Stimulated activated CD4-positive, alpha-beta T cell treated with anti-CD3 and anti-CD28 coated beads, Interleukin-2, amount 100 ng/mL, for 4 hours (primary cell): ENCODE measurements around the gene AUH.
"Not testable (repeated sequence)": the region's sequence is repeated elsewhere in the genome, so short reads cannot be mapped to it uniquely, and the experiment has no call there.

Experiments
- DNase-seq: peaks from one replicate; pipeline ENCODE4 v3.0.0-alpha.2; 2020; ENCODE audit warnings: low read depth

Gene AUH, protein sequence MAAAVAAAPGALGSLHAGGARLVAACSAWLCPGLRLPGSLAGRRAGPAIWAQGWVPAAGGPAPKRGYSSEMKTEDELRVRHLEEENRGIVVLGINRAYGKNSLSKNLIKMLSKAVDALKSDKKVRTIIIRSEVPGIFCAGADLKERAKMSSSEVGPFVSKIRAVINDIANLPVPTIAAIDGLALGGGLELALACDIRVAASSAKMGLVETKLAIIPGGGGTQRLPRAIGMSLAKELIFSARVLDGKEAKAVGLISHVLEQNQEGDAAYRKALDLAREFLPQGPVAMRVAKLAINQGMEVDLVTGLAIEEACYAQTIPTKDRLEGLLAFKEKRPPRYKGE

DNA sequence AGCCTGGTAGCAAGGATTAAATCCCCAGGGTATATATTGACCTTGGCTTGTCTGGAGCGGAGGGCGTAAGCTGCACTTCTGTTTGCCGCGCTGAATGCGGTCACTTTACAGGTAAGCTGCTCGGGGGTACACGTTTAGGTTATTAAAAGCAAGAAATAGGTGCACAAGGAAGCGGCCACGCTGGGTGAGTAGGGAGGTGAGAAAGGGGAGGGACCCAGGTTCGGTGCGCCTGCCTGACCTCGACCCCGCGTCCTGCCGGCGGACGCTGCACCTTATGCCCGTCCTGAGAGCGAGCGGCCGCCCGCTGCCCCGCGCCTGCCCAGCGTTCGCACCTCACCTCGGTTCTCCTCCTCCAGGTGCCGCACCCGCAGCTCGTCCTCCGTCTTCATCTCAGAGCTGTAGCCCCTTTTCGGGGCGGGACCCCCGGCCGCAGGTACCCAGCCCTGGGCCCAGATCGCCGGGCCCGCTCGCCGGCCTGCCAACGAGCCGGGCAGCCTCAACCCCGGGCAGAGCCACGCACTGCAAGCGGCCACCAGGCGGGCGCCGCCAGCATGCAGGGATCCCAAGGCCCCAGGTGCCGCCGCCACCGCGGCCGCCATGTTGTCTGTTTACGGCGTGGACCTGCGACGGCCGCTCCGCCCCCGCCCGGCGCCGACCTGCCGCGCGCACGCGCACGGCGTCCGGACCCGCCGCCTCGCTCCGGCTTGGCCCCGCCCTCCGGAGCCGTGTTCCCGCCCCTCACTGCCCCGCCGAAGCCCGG is at the start of gene AUH:
TSS of gene AUH (minus strand) at position 628 of the 760 bp plus-strand sequence. CDS start at position 599, 29 bp downstream.
- peak; percentile 76 for DNase-seq

DNA sequence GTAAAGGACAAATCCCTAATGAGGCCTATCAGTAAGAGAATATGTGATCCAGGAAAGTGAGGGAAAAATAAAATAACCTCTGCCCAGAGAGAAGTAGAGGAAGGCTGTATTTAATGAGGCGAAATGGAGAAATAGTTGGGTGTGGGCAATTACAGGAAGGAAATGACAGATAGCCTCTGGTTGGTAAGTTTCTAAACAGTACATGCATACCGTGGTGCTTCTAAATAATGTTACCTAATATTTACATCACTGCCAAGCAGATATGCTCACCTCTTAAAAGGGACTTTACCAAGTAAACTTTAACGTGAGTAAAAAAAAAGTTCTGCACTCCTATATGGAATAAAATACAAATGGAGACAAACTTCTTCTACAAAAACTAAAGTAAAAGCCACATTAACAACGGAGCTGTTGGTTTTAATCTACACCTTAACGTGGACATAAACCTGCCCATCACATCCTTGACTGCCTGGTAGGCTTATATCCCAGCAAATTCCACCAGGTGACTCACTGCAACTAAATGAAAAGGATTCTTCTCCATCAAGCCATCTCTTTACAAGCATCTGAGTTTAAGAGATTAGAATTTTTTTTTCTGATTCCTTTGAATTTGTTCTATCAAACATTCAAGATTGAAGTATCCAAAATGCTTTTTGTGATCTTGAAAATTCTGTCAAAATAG is 49.5 kb upstream of the AUH start:
- DNase-seq: no peak

DNA sequence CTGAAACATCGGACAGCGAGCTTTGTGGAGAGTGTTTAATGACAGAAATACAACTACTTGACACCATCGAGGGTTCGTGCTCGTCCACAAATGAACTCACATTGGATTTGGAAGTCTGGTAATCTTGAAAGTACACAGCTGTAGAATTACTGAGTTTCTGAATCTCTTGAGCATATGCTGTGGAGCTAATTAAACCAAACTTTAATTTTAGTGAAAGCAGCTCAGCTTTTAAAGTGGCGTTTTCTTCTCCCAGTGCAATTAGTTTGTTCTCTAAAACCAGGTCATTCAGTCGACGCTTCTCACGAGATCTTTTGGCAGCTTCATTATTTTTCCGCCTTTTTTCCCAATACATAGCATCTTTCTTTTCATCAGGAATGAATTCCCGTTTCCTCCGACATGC is 48.4 kb upstream of the AUH start:
- no peak for DNase-seq

DNA sequence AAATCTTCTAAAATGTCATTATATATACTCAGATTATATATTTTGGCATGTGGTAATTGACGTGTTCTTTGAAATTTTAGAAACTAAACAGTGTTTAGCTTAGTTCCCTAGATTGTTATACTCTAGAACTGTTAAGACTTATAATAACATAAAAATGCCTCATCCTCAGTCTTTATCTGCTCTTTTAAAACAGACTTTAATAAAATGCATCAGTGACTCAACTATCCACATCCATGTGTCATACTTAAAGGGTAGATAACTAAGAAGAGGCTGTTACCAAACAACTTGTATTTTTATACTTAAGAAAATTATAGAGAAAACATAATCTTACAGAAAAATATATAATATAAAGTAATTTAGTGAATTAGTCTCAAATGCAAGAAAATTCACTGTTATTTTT is 46.8 kb upstream of the AUH start:
- no peak for DNase-seq

DNA sequence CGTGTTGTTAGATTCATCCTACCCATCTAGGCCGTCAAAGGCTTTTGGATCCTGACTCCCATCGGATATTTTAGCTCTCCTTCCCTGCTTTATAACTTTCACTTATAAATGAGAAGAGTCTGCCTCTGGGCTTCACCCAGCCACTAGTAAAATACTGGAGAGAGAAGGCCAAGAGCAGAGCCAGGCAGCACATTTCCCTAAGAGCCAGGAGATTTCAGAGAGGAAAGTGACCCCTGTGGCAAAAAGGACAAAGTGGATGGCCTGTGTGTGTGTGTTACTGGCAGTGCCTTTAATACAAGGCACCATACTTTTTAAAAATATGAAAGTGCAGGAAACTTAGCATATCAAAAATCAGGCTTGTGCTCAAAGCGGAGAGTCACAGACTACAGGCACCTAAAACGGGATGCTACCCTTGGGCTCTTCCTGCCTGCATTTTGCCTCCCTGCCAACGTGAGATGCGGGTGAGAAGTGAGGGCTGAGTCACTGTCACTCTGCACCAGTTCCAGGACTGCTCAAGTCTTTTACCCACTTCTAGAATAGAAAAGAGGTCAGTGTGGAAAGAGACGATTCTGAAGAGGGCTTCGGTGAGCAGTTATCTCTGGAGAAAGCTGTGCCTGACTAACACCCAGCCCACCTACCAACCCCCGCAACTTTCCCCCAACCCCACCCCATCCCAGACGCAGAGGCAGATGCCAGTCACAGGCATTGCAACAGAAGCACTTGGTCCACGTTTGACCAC is 46.0 kb upstream of the AUH start:
- DNase-seq: no peak

DNA sequence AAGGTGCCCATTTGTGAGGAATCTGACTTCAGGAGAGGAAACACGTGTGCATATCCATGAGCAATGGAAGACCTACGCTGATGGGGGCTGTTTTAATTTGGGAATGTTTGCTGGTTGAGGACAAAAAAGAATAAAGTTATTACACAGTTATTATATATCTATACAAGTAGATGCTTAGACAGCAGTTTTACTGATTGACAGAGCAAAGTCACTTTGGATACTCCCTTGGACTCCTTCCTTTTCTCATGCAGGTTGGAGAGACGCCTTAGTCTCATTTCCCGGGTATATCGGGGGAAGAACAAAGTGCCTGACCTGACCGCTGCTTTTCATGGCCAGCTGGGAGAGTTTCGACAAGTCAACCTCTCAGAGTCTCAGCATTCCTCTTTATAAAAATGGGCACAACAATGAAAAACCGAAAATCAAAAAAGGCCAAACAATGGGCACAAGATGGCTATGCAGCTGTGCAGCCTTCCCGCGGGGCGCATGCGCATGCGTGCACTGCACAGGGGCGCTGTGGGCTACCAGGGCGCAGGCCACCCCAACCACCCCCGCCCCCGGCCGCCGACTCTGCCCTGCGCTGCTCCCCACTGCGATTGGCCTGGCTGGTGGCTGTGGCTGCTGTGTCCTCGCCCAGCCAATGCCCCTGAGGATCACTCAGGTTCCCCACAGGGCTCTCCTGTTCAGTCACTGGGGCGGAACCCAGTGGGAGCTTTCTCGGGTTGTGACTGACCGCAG is 43.8 kb upstream of the AUH start:
- no peak for DNase-seq

DNA sequence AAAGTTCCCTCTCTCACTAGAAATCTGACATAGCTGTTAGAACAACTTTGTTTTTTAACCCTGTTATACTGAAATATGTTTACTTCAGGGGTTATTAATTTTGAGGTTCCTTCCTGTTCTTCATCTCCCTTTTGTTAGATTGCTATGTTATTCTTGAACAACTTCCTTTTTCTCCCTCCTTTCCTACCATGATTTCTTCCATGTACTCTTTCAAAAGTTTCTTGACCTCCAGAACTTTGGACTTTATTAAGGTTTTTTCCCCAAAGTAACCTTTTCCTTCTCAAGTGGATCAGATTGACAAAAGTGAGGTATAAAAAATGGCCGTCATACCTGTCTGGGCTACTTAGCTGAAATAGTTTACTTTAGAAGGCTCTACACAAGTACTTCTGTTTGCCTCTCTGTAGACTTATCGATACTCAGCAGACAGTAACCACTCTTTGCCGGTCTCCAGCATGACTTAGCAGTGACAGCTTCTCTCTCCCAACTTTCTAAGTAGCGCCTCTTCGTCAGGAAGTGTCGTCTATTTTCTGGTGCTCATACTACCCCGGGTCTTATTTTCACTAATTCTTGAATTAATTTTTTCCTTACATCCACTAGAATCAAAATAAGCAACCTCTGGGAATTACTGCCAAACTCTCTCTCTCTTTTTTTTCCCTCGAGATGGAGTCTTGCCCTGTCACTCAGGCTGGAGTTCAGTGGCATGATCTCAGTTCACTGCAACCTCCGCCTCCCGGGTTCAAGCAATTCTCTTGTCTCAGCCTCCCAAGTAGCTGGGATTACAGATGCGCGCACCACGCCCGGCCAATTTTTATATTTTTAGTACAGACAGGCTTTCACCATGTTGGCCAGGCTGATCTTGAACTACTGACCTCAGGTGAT is 42.2 kb upstream of the AUH start:
- DNase-seq: no peak

DNA sequence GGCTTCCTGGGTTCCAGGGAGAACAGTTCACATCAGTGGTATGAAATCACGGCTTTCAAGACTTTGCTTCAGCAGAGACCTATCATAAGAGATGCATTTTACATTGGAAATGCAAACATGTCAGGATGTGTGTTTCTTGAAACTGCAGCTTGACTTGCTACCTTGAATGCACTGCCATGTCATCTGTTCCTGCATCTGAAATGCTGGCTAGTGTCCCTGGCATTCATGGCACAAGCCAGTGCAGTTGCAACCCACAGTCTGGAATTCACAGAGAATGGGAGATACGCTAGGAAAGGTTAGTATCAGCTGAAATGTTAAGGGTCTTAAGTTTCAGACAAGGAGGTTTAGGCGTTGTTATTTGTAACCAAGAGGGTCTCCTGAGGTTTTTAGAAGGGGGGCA is 37.2 kb upstream of the AUH start:
- no peak for DNase-seq

DNA sequence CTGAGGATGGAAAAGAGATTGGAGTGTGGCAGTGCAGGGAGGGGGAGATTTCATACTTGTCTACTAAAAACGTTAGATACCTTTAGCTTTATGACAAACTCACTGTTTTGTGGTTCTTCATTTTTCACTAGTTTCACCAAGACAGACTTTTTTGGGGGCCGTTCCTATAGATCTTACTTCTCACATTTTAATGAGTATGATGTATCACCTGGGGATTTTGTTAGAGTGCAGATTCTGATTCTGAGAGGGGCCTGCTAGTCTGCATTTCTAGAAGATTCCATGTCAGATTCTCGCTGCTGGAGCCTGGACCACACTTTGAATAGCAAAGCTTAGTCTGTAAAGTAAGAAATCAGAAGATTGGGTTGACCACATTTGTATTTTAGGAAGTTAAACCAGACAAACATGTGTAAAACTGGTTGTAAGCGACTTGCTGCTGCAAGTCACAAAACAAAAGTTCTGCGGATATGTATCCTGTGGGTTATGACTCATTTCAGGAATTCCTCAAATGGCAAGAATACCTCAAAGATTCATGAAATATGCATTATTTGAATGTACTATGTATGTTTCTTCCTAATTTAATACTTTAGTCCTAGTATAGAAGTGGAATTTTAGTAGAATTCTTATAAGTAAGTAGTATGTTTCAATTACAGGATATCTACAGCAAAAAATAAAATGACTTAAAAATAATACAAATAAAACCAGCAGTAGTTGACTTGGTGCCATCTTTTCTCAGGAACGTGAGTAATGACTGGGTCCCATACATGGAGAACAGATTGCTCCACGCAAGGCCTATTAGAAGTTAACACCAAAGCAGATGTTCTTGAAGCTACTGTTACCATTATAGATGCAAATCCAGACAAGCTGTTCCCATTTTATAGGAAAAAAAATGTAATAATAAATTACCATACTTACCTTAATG is 34.1 kb upstream of the AUH start:
- DNase-seq: no peak

DNA sequence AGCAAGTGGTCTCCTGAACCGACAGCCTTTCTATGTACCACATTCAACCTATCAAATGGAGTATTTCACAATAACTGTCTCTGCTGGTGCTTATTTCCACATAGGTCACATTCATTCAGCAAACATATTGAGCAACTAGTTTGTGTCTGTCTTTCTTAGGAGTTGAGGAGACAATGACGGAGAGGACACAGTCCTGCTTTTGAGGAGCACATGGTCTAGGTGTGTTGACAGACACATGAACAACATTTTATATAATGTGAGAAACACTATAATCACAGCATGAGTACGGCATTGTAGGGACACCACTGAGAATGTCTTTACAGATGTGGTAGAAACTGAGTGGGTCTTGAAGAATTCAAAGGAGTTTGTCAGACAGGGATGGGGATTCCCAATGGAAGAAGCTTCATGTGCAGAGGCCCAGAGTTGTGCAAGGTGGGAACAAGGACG is 33.4 kb upstream of the AUH start:
- DNase-seq: no peak

DNA sequence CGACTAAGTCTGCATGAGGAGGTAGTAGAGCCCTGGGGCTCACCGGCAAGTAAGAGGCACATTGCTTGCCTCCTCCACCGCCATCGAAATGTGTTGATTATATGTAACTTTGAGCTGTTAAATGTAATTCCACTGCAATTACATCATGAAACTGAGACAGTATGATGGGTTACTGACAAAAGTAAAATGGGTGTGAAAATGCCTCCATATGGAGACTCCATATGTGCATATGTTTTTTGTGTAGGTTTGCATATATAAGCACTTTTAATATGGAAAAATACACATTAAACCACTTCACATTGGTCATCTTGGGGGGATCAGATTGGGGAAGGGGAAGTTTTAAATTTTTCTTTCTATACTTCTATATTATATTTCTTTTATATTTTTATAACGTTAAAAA is 32.1 kb upstream of the AUH start:
- DNase-seq: no peak

DNA sequence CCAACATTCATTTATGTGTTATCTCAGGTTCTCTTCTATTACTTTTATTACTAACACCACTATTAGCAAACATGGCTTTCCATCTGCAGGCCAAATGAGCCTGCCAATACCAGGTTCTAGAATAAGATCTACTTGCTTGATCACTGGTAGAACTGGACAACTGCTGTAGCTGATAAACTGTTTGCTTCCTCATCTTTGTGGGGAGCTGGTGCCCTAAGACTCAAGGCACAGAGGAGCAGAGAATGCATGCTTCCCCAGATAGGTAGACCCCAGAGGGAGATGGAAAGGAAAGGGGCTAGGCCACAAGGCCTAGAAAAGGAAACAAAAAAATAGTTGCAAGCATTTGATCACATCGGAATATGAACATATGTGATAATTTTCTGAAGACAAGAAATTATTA is 30.7 kb upstream of the AUH start:
- no peak for DNase-seq

DNA sequence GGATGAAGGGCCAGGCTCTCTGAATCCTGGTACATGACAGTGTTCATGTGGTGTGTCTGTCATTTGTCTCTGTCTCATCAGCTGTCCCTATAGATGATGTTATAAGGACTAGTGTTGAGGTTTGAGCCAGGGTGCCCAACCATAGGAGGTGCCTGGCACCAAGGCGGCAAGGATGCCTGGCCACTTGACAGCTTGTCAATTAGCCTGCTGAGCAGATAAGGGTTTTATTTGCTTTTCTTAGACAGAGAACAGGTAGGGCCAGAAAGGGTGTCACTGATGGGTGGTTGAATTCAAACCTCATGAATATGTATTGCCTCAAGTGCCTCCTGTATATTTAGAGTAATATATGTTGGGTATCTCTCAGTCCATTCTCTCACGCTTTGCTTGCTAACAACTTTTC is 30.1 kb upstream of the AUH start:
- no peak for DNase-seq

DNA sequence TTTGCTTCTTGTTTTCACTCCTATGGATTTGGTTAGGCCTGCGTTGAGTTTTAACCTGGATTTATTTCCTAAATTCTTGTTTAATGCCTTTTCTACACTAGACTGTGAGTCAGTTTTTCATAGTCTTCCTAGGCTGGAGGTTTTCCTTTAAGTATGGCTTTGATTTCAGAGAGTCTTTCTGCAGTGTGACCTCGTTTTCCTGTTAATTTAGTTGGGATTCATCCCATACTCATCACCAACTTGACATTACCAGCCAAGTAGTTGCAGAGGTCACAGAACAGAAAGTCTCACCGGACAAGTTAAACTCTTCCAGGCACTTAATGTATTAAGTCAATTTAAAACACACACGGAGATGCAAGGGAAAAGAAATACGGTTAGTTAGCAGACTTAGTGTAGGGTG is 29.7 kb upstream of the AUH start:
- DNase-seq: no peak

DNA sequence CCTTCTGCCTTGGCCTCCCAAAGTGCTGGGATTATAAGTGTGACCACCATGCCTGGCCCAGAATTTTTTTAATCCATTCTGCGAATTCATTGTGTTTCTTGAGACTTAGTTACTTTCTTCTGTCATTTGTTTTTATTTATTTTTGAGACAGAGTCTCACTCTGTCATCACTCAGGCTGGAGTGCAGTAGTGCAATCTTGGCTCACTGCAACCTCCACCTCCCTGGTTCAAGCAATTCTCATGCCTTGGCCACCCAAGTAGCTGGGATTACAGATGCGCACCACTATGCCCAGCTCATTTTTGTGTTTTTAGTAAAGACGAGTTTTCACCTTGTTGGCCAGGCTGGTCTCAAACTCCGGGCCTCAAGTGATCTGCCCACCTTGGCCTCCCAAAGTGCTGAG is 28.0 kb upstream of the AUH start:
- DNase-seq: not testable (repeated sequence)

DNA sequence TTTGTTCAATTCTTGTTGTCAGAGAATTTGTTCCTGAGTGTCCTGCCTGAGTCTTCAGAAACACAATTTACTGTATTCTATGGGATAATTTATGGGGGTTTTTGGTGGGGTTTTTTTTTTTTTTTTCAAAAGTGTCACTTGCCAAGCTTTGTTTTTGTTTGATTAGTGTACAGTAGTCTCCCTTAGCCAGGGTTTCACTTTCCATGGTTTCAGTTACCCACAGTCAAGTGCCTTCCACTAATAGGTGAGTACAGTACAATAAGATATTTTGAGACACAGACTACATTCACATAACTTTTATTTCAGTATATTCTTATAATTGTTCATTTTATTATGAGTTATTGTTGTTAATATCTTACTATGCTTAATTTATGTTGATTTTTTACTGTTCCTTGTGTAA is 25.0 kb upstream of the AUH start:
- no peak for DNase-seq

DNA sequence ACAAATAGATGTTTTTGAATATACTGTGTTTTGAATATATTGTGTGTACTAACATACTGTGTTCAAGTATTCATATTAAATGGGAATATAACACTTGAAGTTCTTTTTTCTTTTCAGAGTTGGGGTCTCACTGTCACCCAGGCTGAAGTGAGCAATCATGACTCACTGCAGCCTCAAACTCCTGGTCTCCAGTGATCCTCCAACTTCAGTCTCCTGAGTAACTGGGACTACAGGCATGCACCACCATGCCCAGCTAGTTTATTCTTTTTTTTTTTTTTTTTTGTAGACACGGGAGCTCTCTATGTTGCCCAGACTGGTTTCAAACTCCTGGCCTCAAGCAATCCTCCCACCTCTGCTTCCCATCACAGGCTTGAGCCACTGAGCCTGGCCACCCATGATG is 23.2 kb upstream of the AUH start:
- DNase-seq: no peak

DNA sequence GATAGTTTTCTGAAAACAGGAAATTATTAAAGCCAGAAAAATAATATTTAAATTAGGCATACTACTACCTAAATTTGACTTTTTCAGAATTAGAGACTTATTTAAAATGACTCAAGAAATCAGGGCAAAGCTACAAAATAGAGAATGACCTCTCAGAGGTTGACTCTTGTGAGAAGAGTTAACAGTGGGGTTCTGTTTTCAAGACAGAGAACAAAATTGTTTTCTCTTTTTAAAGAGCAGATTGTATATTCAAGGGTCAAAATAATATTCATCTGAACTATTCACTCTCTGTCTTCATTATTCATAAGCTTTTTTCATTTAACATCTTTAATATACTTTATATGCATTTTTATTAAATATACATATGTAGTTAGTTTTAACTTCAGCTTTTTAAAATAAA is 21.9 kb upstream of the AUH start:
- DNase-seq: no peak

DNA sequence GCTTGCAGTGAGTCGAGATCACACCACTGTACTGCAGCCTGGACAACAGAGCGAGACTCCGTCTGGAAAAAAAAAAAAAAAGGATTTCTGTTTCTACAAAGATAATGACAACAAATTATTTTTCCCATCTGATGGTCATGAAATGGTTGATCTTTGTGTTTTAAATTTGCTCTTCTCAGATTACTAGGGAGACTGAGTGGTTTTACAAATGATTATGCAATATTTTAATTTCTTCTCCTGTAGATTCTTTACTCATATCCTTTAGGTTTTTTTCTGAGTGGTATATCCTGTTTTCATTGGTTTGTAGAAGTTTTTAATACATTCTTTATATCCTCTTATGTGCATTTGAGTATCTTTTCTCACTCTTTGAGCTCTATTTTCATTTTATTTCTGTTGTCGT is 20.6 kb upstream of the AUH start:
- DNase-seq: no peak

DNA sequence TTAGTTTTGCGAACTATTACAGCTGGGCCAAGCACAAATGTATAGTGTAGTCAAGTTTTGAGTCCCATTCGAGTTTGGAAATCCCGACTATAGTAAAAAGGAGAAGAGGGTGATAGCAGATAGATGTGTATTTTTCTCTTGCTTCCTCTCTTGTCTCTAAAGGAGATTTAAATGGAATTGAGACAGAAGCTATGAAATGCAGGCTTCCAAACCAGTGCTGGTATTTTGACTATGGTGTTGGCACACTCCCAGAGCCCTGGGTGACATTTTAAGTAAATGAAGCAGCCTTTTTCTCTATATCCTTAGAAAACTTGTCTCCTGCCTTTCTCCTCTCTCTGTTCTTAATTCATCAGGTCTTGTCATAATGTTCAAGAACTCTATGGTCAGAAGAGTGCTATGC is 17.7 kb upstream of the AUH start:
- DNase-seq: no peak
